Neutrophil (primary cell): Measurements from ENCODE around the gene ELK3.

ENCODE experiments used
- H3K27ac ChIP-seq: fragments of 200-600 bp; sonication (generic); 2 replicates; pipeline ENCODE4 v1.5.1; 2016; ENCODE audit warnings: mild to moderate bottlenecking, moderate library complexity
- H3K27me3 ChIP-seq: fragments of 200-600 bp; sonication (generic); 2 replicates; pipeline ENCODE4 v1.6.0; 2016; ENCODE audit warnings: mild to moderate bottlenecking
- H3K36me3 ChIP-seq: fragments of 200-600 bp; sonication (generic); 2 replicates; pipeline ENCODE4 v1.5.1; 2017
- H3K4me1 ChIP-seq, 2 experiments: fragments of 200-600 bp in 1 of 2; sonication (generic) in 1 of 2; 1 replicate in 1 of 2; 2 replicates in 1 of 2; pipeline versions ENCODE4 v1.5.1 to v1.6.1; 2013 to 2016; ENCODE audit warnings: low read depth in 1 of 2, low read length in 1 of 2, mild to moderate bottlenecking in 1 of 2, moderate library complexity in 1 of 2; ENCODE audit not compliant: control insufficient read depth in 1 of 2, insufficient read depth in 1 of 2
- H3K4me3 ChIP-seq, 2 experiments: fragments of 200-600 bp in 1 of 2; sonication (generic) in 1 of 2; 1 replicate in 1 of 2; 2 replicates in 1 of 2; pipeline ENCODE4 v1.5.1; 2013 to 2016; ENCODE audit warnings: low read depth in 1 of 2, low read length in 1 of 2, mild to moderate bottlenecking in 1 of 2, moderate library complexity in 1 of 2
- H3K9me3 ChIP-seq: fragments of 200-600 bp; sonication (generic); 2 replicates; pipeline ENCODE4 v1.5.1; 2016
- TF ChIP-seq, protein P1 (sequence below): fragments of 200-600 bp; sonication (generic); IDR thresholded peaks from 2 replicates; pipeline ENCODE4 v1.5.1; 2016; ENCODE audit warnings: antibody characterized with exemption

ELK3 gene

GRCh38 chr12:96271469-96272199 is 77.5 kb downstream of the ELK3 start:
- H3K36me3 ChIP-seq = peaks cover 67% of the 10 kb centered on the region
- no peaks in the 10 kb centered on the region for H3K27me3 ChIP-seq
- no peaks in the 10 kb centered on the region for H3K9me3 ChIP-seq
- H3K27ac ChIP-seq = no peak overlapping the region
- TF ChIP-seq, protein P1, sequence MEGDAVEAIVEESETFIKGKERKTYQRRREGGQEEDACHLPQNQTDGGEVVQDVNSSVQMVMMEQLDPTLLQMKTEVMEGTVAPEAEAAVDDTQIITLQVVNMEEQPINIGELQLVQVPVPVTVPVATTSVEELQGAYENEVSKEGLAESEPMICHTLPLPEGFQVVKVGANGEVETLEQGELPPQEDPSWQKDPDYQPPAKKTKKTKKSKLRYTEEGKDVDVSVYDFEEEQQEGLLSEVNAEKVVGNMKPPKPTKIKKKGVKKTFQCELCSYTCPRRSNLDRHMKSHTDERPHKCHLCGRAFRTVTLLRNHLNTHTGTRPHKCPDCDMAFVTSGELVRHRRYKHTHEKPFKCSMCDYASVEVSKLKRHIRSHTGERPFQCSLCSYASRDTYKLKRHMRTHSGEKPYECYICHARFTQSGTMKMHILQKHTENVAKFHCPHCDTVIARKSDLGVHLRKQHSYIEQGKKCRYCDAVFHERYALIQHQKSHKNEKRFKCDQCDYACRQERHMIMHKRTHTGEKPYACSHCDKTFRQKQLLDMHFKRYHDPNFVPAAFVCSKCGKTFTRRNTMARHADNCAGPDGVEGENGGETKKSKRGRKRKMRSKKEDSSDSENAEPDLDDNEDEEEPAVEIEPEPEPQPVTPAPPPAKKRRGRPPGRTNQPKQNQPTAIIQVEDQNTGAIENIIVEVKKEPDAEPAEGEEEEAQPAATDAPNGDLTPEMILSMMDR = no peak
- H3K4me1 ChIP-seq = no peaks in the 10 kb centered on the region
- H3K4me3 ChIP-seq = no peak overlapping the region

DNA sequence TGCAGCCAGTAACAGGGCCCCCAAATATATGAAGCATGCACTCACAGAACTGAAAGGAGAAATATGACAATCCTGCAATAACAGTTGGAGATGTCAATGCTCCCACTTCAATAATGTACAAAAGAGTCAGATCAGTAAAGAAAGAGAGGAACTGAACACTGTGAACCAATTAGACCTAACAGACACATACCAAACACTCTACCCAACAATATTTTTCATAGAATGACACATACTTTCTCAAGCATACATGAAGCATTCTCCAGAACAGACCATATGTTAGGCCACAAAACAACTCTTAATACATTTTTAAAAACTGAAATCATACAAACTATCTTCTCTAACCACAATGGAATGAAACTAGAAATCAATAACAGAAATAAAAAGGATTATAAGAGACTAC is 80.2 kb downstream of the ELK3 start:
- no peak overlapping the region for H3K4me3 ChIP-seq
- no peak overlapping the region for H3K27ac ChIP-seq
- H3K4me1 ChIP-seq = no peaks in the 10 kb centered on the region
- TF ChIP-seq, protein P1 = no peak
- H3K9me3 ChIP-seq = no peaks in the 10 kb centered on the region
- H3K27me3 ChIP-seq = no peaks in the 10 kb centered on the region
- H3K36me3 ChIP-seq = peaks cover 65% of the 10 kb centered on the region

DNA sequence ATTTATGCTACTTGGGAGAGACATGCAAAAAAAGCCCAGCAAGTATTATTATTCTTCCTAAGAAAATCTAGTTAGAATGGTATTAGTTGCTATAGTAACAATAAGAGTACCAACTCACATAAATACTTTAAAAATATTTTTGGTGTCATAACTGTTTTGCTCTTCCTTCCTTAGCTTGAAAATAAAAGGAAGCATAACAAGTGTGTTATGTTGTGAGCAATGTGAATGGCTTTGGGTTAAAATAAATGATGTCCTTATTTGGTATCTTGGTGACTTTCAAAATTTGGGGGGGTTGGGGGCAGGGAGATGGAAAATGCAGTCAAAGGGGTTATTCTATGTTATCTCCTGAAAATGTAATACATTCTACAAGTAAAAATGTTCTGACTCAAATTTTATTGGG is 91.0 kb downstream of the ELK3 start:
- Histone ChIP-seq H3K9me3 (no peaks in the 10 kb centered on the region), H3K4me3 (no peak overlapping the region), H3K36me3 (peaks cover 94% of the 10 kb centered on the region), H3K27me3 (no peaks in the 10 kb centered on the region), H3K4me1 (no peaks in the 10 kb centered on the region), H3K27ac (no peak overlapping the region)
- TF ChIP-seq, protein P1 = no peak

DNA sequence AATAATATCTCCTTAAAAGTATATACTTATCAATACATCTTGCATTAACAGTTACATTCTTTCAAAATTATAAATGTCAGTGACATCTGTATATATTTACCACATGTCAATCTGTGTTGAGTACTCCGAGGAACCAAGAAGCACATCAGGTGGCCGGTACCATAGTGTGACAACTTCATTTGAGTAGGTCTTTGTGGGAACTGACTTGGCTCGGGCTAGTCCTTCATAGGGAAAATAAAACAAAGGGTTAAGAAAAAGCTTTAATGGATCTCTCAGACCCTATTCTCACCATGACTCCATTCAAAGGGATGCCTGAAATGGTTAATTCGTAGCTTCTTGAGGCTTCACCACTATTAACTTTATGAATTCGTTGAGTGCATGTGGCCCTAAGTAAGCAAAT is 94.9 kb downstream of the ELK3 start:
- Histone ChIP-seq H3K27me3 (no peaks in the 10 kb centered on the region), H3K4me3 (no peak overlapping the region), H3K4me1 (no peaks in the 10 kb centered on the region), H3K9me3 (no peaks in the 10 kb centered on the region), H3K27ac (no peak overlapping the region), H3K36me3 (peaks cover 86% of the 10 kb centered on the region)
- TF ChIP-seq, protein P1 = no peak

DNA sequence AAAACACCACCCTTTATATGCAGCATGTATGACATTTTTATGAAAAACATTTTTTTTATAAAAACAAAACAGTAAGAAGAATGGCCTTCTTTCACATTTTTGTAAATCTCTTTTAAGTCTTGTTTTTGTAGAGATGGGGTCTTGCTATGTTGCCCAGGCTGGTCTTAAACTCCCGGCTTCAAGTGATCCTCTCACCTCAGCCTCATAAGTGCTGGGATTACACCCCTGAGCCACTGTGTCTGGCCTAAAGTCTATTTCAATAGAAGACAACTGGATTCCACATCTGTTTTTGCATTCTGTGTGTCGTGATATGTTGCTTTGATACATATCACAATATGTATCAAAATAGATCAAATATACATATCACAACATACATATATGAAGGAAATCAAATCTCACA is 98.9 kb downstream of the ELK3 start:
- H3K36me3 ChIP-seq = peaks cover 74% of the 10 kb centered on the region
- no peaks in the 10 kb centered on the region for H3K9me3 ChIP-seq
- TF ChIP-seq, protein P1 = no peak
- H3K4me3 ChIP-seq = no peak overlapping the region
- no peak overlapping the region for H3K27ac ChIP-seq
- no peaks in the 10 kb centered on the region for H3K27me3 ChIP-seq
- peaks cover 0 to 3% of the 10 kb centered on the region in 2 experiments for H3K4me1 ChIP-seq
